ENCODE measurements around the gene DCC.
A peak's percentile ranks its signal among the peaks of the same experiment; 100 is the strongest.

DNA sequence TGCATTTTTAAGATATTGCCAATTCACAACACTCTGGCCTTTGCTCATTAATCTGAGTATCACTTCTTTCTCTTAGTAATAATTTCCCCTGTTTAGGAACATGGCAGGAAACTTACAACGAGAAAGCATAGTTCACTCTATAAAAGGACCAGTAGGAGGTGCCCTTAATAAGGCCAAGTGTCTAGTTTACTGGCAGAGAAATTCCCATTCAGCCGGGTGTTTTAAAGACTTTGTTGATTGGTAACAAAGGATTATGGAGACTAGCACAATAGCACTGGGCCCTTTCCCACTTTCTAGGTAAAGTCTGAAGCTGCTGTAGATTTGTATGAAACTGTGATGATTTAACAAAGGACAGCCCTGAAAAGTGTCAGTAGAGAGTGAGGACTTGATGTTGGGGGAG lies 3.1 kb downstream of the DCC start:
- TF ChIP-seq, protein P1, sequence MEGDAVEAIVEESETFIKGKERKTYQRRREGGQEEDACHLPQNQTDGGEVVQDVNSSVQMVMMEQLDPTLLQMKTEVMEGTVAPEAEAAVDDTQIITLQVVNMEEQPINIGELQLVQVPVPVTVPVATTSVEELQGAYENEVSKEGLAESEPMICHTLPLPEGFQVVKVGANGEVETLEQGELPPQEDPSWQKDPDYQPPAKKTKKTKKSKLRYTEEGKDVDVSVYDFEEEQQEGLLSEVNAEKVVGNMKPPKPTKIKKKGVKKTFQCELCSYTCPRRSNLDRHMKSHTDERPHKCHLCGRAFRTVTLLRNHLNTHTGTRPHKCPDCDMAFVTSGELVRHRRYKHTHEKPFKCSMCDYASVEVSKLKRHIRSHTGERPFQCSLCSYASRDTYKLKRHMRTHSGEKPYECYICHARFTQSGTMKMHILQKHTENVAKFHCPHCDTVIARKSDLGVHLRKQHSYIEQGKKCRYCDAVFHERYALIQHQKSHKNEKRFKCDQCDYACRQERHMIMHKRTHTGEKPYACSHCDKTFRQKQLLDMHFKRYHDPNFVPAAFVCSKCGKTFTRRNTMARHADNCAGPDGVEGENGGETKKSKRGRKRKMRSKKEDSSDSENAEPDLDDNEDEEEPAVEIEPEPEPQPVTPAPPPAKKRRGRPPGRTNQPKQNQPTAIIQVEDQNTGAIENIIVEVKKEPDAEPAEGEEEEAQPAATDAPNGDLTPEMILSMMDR (IDR thresholded peaks at IDR 0.05; ENCODE audit: control extremely low read depth in 1 of 3, insufficient read depth in 1 of 3, low read depth in 1 of 3, low read length in 3 of 3): peak in 2 of 3 experiments; percentile 31 to 39; a peak in 2 of 4 replicates
- TF ChIP-seq POLR2A (IDR thresholded peaks at IDR 0.05; ENCODE audit: control extremely low read depth in 1 of 2, low read depth in 2 of 2, low read length in 2 of 2) (no peak), CHD2 (IDR thresholded peaks at IDR 0.05; ENCODE audit: low read length) (no peak), SIX5 (IDR thresholded peaks at IDR 0.05; ENCODE audit: low read depth, low read length) (no peak), EP300 (IDR thresholded peaks at IDR 0.05; ENCODE audit: borderline replicate concordance in 1 of 2, low read depth in 2 of 2, low read length in 2 of 2) (no peak), EGR1 (IDR thresholded peaks at IDR 0.05; ENCODE audit: borderline replicate concordance, low read depth, low read length) (no peak)

Data from H1 (cell line).